GM12878 (cell line): ENCODE data around the gene ALKBH8. TPM values are rescaled to one million over a fixed set of nuclear protein-coding genes. Genes with fewer than 3 reads are reported as not detected.

Source experiments
- ASH2L ChIP-seq: fragments of 300-600, 200-600 bp; sonication (generic); IDR thresholded peaks from 2 replicates; pipeline ENCODE4 v1.6.1; 2017; ENCODE audit warnings: low read depth, mild to moderate bottlenecking, borderline replicate concordance
- CBFB ChIP-seq: IDR thresholded peaks from 2 replicates; pipeline ENCODE4 v1.6.1; 2016; ENCODE audit warnings: antibody characterized with exemption, low read depth
- CBX5 ChIP-seq: sonication (generic); IDR thresholded peaks from 2 replicates; pipeline ENCODE4 v1.6.1; 2016; ENCODE audit warnings: low read depth, moderate library complexity, mild to moderate bottlenecking, inconsistent platforms
- CREB1 ChIP-seq: IDR thresholded peaks from 2 replicates; pipeline ENCODE4 v1.6.1; 2012; ENCODE audit warnings: low read depth, mild to moderate bottlenecking, inconsistent platforms
- FOS ChIP-seq: IDR thresholded peaks from 3 replicates; pipeline ENCODE4 v1.6.1; 2011; ENCODE audit warnings: borderline replicate concordance; ENCODE audit not compliant: insufficient read length; ENCODE audit errors: extremely low read depth
- GATAD2B ChIP-seq: fragments of 450-650 bp; conservative IDR thresholded peaks from 2 replicates; pipeline ENCODE4 v1.6.1; 2017; ENCODE audit warnings: low read depth, mild to moderate bottlenecking, moderate library complexity
- HDAC6 ChIP-seq: fragments of 200-600 bp; sonication (generic); IDR thresholded peaks from one replicate; pipeline ENCODE4 v1.8.0; 2017; ENCODE audit warnings: antibody characterized with exemption; ENCODE audit not compliant: unreplicated experiment
- HDGF ChIP-seq: fragments of 450-650 bp; IDR thresholded peaks from 2 replicates; pipeline ENCODE4 v1.6.1; 2016; ENCODE audit warnings: antibody characterized with exemption
- IRF3 ChIP-seq: fragments of 450-650 bp; IDR thresholded peaks from 2 replicates; pipeline ENCODE4 v1.6.1; 2014; ENCODE audit warnings: mild to moderate bottlenecking
- IRF4 ChIP-seq: IDR thresholded peaks from 2 replicates; pipeline ENCODE4 v1.6.1; 2011; ENCODE audit warnings: low read depth, low read length
- IRF5 ChIP-seq: fragments of 450-650 bp; IDR thresholded peaks from 2 replicates; pipeline ENCODE4 v1.6.1; 2017; ENCODE audit warnings: borderline replicate concordance
- JUNB ChIP-seq: IDR thresholded peaks from 2 replicates; pipeline ENCODE4 v1.6.1; 2016; ENCODE audit warnings: antibody characterized with exemption, mild to moderate bottlenecking
- MAX ChIP-seq: IDR thresholded peaks from 2 replicates; pipeline ENCODE4 v1.6.1; 2012; ENCODE audit warnings: low read depth, low read length, improper control_type of control experiment
- NFIC ChIP-seq: IDR thresholded peaks from 2 replicates; pipeline ENCODE4 v1.6.1; 2012; ENCODE audit warnings: low read depth, mild to moderate bottlenecking, inconsistent platforms, low read length, moderate library complexity
- NKRF ChIP-seq: fragments of 450-650 bp; conservative IDR thresholded peaks from 2 replicates; pipeline ENCODE4 v1.6.1; 2017; ENCODE audit warnings: mild to moderate bottlenecking, moderate library complexity
- NR2C1 ChIP-seq: fragments of 450-650 bp; IDR thresholded peaks from 2 replicates; pipeline ENCODE4 v1.6.1; 2017; ENCODE audit warnings: antibody characterized with exemption, mild to moderate bottlenecking, moderate library complexity
- RBBP5 ChIP-seq: fragments of 200-600 bp; sonication (generic); conservative IDR thresholded peaks from 2 replicates; pipeline ENCODE4 v1.6.1; 2016
- RFX5 ChIP-seq: IDR thresholded peaks from 2 replicates; pipeline ENCODE4 v1.6.1; 2011; ENCODE audit warnings: low read depth, low read length, improper control_type of control experiment
- SMC3 ChIP-seq: IDR thresholded peaks from 2 replicates; pipeline ENCODE4 v1.6.1; 2011; ENCODE audit warnings: low read length, improper control_type of control experiment, borderline replicate concordance
- SUZ12 ChIP-seq: fragments of 200-600 bp; sonication (generic); IDR thresholded peaks from one replicate; pipeline ENCODE4 v1.6.1; 2018; ENCODE audit warnings: antibody characterized with exemption, mild to moderate bottlenecking; ENCODE audit not compliant: unreplicated experiment
- TCF12 ChIP-seq: IDR thresholded peaks from 2 replicates; pipeline ENCODE4 v1.6.1; 2011; ENCODE audit warnings: low read depth, mild to moderate bottlenecking, low read length
- YY1 ChIP-seq: IDR thresholded peaks from 2 replicates; pipeline ENCODE4 v1.6.1; 2011; ENCODE audit warnings: low read depth, mild to moderate bottlenecking, low read length
- ZNF217 ChIP-seq: fragments of 450-650 bp; IDR thresholded peaks from 2 replicates; pipeline ENCODE4 v1.6.1; 2017; ENCODE audit warnings: antibody characterized with exemption, mild to moderate bottlenecking
- polyA plus RNA-seq, 11 experiments: library from polyadenylated mRNA; depleted of rRNA in 4 of 11; unstranded in 6 of 11; stranded (reverse) in 5 of 11; fragments of >200 nt; fragmentation: Nextera tagmentation in 4 of 11; fragmentation: Illumina TruSeq in 1 of 11; extraction: Ambion mirVana in 4 of 11; extraction: Trizol in 1 of 11; gene quantifications; 1 replicate in 1 of 11; 2 replicates in 10 of 11; pipeline versions ENCODE4 v1.2.1 to v1.2.3, GENCODE V29; 2011 to 2016; ENCODE audit warnings: inconsistent platforms in 2 of 11, missing spikeins in 2 of 11, low read depth in 1 of 11
- total RNA-seq, 4 experiments: library from RNA; depleted of rRNA in 3 of 4; stranded (reverse); fragments of >200 nt in 3 of 4; fragmentation: Illumina TruSeq in 1 of 4; extraction: Trizol in 1 of 4; gene quantifications; 2 replicates each; pipeline versions ENCODE4 v1.2.1 to v1.2.3, GENCODE V29; 2013 to 2021
- TF ChIP-seq, protein P1 (sequence below): IDR thresholded peaks from 2 replicates; pipeline ENCODE4 v1.6.1; 2011; ENCODE audit warnings: borderline replicate concordance, low read depth, mild to moderate bottlenecking, moderate library complexity, mixed read lengths, low read length; ENCODE audit not compliant: insufficient read depth; ENCODE audit errors: extremely low read length

ALKBH8 gene
- total and polyA plus RNA-seq, 10 of the 15 experiments (the other 5 are each of a cell fraction or from before 2014, with no cell fraction given), result 4.6 to 13.1 (median 9.5) TPM

DNA sequence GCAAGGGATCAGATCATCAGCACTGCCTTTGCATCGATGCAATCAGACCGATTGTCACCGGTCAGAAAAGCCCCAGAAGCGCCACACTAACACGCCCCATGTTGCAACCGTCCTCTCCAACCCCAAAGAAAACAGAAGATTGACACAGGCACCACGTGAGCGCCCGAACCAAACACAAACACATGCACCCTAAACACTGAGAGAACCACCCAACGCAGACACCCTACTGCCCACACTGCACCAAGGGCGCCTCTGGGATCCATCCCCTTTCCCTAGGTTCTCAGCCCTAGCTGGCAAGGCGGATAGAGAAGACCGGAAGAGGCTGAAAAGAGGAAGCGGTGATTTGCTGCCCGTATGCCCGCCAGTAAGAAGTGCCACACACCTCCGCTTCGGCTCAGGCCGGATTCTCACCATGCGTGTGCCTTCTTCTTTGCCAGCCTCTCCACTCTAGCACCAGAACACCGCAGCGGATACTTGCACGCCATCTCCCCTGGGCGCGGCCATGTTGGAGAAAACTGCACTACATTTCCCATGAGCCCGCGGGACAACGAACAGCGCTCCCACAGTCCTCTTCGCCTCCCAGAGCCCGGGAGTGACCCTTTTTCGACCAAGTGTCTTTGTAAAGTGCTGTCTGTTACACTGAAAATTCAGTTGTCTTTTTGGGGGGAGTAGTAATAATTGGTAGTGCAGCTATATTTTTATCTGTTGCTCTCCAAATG, at the start of gene ALKBH8 (continued):
- peak; percentile 98 for TF ChIP-seq NKRF
- peak; percentile 69 for TF ChIP-seq GATAD2B
- no peak for TF ChIP-seq CBX5
- TF ChIP-seq, protein P1, sequence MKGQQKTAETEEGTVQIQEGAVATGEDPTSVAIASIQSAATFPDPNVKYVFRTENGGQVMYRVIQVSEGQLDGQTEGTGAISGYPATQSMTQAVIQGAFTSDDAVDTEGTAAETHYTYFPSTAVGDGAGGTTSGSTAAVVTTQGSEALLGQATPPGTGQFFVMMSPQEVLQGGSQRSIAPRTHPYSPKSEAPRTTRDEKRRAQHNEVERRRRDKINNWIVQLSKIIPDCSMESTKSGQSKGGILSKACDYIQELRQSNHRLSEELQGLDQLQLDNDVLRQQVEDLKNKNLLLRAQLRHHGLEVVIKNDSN, result peak; percentile 64
- TF ChIP-seq HDAC6, result no peak
- peak; percentile 90; the same call in 1 of the 2 replicates for TF ChIP-seq HDGF
- no peak for TF ChIP-seq CBFB
- TF ChIP-seq JUNB, result no peak
- TF ChIP-seq IRF4, result peak; percentile 19; the same call in 1 of the 2 replicates
- no peak for TF ChIP-seq FOS
- TF ChIP-seq MAX, result peak; percentile 93
- peak; percentile 100 for TF ChIP-seq YY1
- TF ChIP-seq SMC3, result no peak
- TF ChIP-seq SUZ12, result no peak
- 0 out of 2 replicates have a peak, but pooled peaks have one; percentile 44 for TF ChIP-seq RBBP5
- TF ChIP-seq IRF5, result no peak
- TF ChIP-seq ZNF217, result no peak
- no peak for TF ChIP-seq TCF12
- 0 out of 2 replicates have a peak, but pooled peaks have one; percentile 9 for TF ChIP-seq RFX5
- TF ChIP-seq NR2C1, result 0 out of 2 replicates have a peak, but pooled peaks have one; percentile 56
- TF ChIP-seq IRF3, result no peak
- peak; percentile 77 for TF ChIP-seq CREB1
- TF ChIP-seq ASH2L, result peak; percentile 88
- no peak for TF ChIP-seq NFIC
